GM19328 (cell line): ENCODE results near the gene GOSR2.
"Not testable (repeated sequence)": the region's sequence is repeated elsewhere in the genome, so short reads cannot be mapped to it uniquely, and the experiment has no call there.

ENCODE experiments used
- ATAC-seq: cut with Tn5 transposase; IDR thresholded peaks from one replicate; pipeline ENCODE4 v1.9.1; 2021; ENCODE audit warnings: mild to moderate bottlenecking, moderate library complexity; ENCODE audit not compliant: unreplicated experiment

The GOSR2 gene

GRCh38 chr17:46984892-46985291 is 61.9 kb downstream of the GOSR2 start:
- no peak for ATAC-seq

GRCh38 chr17:46986366-46986765 is 63.4 kb downstream of the GOSR2 start:
- no peak for ATAC-seq

GRCh38 chr17:46987927-46988326 is 65.0 kb downstream of the GOSR2 start:
- ATAC-seq = not testable (repeated sequence)

- no peak for ATAC-seq
These were observed 66.9 kb downstream of the GOSR2 start for GRCh38 chr17:46989637-46990431.

- no peak for ATAC-seq
These were observed 68.7 kb downstream of the GOSR2 start for GRCh38 chr17:46991617-46992016.
